HG03103 (cell line): ENCODE results near the gene GRP.

Experiments
- ATAC-seq: cut with Tn5 transposase; IDR thresholded peaks from one replicate; pipeline ENCODE4 v1.9.1; 2021; ENCODE audit warnings: low read depth; ENCODE audit not compliant: unreplicated experiment

GRP gene

GRCh38 chr18:59219672-59220163, at the start of gene GRP:
Gene GRP, plus strand, starts transcription at chr18:59220158. Its CDS starts 108 bp downstream, at chr18:59220266.
- ATAC-seq, result no peak

GRCh38 chr18:59172664-59173249, 47.2 kb upstream of the GRP start:
- no peak for ATAC-seq

GRCh38 chr18:59177485-59177884, 42.5 kb upstream of the GRP start:
- no peak for ATAC-seq

GRCh38 chr18:59180150-59180845, 39.7 kb upstream of the GRP start:
- no peak for ATAC-seq

- no peak for ATAC-seq
These were observed 37.3 kb upstream of the GRP start for GRCh38 chr18:59182673-59183072.

GRCh38 chr18:59189008-59189407, 30.9 kb upstream of the GRP start:
- ATAC-seq, result no peak

GRCh38 chr18:59189746-59190145, 30.2 kb upstream of the GRP start:
- ATAC-seq, result no peak

GRCh38 chr18:59196161-59196725, 23.7 kb upstream of the GRP start:
- ATAC-seq, result no peak

GRCh38 chr18:59197636-59198035, 22.3 kb upstream of the GRP start:
- ATAC-seq, result no peak

GRCh38 chr18:59198215-59198614, 21.7 kb upstream of the GRP start:
- ATAC-seq, result no peak

- ATAC-seq, result no peak
These were observed 19.2 kb upstream of the GRP start for GRCh38 chr18:59200787-59201186.

- no peak for ATAC-seq
These were observed 17.6 kb upstream of the GRP start for GRCh38 chr18:59202258-59202820.

- no peak for ATAC-seq
These were observed 12.5 kb upstream of the GRP start for GRCh38 chr18:59207506-59207905.

GRCh38 chr18:59208602-59209125, 11.3 kb upstream of the GRP start:
- ATAC-seq, result no peak

GRCh38 chr18:59210299-59210698, 9.7 kb upstream of the GRP start:
- ATAC-seq, result no peak

- no peak for ATAC-seq
These were observed 8.3 kb upstream of the GRP start for GRCh38 chr18:59211629-59212028.

GRCh38 chr18:59218018-59218417, 1.9 kb upstream of the GRP start:
- no peak for ATAC-seq

- no peak for ATAC-seq
These were observed 316 bp downstream of the GRP start for GRCh38 chr18:59220164-59220783.

GRCh38 chr18:59220784-59221765, 1.1 kb downstream of the GRP start:
- no peak for ATAC-seq

GRCh38 chr18:59222341-59222740, 2.4 kb downstream of the GRP start:
- ATAC-seq, result no peak
